Stomach (tissue), 4 donors: ENCODE results near the gene PKD2L1.

Experiments
- EP300 ChIP-seq: sonication (generic); formaldehyde crosslinking; IDR thresholded peaks from one replicate; pipeline ENCODE4 v1.6.1; 2017; ENCODE audit warnings: antibody characterized with exemption
- POLR2A ChIP-seq, 4 donors: fragments of 450-650 bp; IDR thresholded peaks; one replicate each; pipeline ENCODE4 v1.6.1; 2016; ENCODE audit warnings: antibody characterized with exemption in 4 of 4, control low read depth in 2 of 4, mild to moderate bottlenecking in 1 of 4, moderate library complexity in 1 of 4
- POLR2AphosphoS5 ChIP-seq, 3 donors: sonication (generic); formaldehyde crosslinking; IDR thresholded peaks; one replicate each; pipeline ENCODE4 v1.6.1; 2016; ENCODE audit warnings: antibody characterized with exemption in 3 of 3
- TF ChIP-seq, protein P1 (sequence below), 7 experiments: fragments of 450-650 bp in 4 of 7; fragments of 200-600 bp in 3 of 7; sonication (generic) in 3 of 7; IDR thresholded peaks; one replicate each; pipeline ENCODE4 v1.5.1; 2016 to 2019; ENCODE audit warnings: antibody characterized with exemption in 7 of 7, control low read depth in 2 of 7, mild to moderate bottlenecking in 1 of 7

GRCh38 chr10:100330079-100330478 is at the start of gene PKD2L1:
- TF ChIP-seq, protein P1, sequence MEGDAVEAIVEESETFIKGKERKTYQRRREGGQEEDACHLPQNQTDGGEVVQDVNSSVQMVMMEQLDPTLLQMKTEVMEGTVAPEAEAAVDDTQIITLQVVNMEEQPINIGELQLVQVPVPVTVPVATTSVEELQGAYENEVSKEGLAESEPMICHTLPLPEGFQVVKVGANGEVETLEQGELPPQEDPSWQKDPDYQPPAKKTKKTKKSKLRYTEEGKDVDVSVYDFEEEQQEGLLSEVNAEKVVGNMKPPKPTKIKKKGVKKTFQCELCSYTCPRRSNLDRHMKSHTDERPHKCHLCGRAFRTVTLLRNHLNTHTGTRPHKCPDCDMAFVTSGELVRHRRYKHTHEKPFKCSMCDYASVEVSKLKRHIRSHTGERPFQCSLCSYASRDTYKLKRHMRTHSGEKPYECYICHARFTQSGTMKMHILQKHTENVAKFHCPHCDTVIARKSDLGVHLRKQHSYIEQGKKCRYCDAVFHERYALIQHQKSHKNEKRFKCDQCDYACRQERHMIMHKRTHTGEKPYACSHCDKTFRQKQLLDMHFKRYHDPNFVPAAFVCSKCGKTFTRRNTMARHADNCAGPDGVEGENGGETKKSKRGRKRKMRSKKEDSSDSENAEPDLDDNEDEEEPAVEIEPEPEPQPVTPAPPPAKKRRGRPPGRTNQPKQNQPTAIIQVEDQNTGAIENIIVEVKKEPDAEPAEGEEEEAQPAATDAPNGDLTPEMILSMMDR (IDR thresholded peaks at IDR 0.05): no peak
- TF ChIP-seq POLR2A (IDR thresholded peaks at IDR 0.05) (no peak), POLR2AphosphoS5 (IDR thresholded peaks at IDR 0.05) (no peak), EP300 (no peak)
